HL-60 (cell line): ENCODE data around the gene WDR38.

Experiments used
- DNase-seq, 2 experiments: peaks; one replicate each; pipeline ENCODE4 v3.0.0-alpha.2; 2010 to 2020; ENCODE audit warnings: low read depth in 1 of 2, low spot score in 1 of 2
- H3K27ac ChIP-seq: fragments of 250-450 bp; sonication (Bioruptor Pico); replicated peaks from 2 replicates; pipeline ENCODE4 v1.5.1; 2020; ENCODE audit warnings: mild to moderate bottlenecking, moderate library complexity
- H3K27me3 ChIP-seq: fragments of 250-450 bp; sonication (Bioruptor Pico); 2 replicates; pipeline ENCODE4 v1.5.1; 2021; ENCODE audit warnings: mild to moderate bottlenecking, moderate library complexity; ENCODE audit not compliant: insufficient read depth, poor library complexity, severe bottlenecking
- H3K4me3 ChIP-seq: replicated peaks from 2 replicates; pipeline ENCODE4 v1.5.1; 2011; ENCODE audit warnings: mild to moderate bottlenecking, control low read depth, low read length; ENCODE audit not compliant: insufficient read depth
- GABPA ChIP-seq: IDR thresholded peaks from 2 replicates; pipeline ENCODE4 v1.6.1; 2012; ENCODE audit warnings: low read depth
- POLR2AphosphoS5 ChIP-seq: IDR thresholded peaks from 2 replicates; pipeline ENCODE4 v1.6.1; 2012; ENCODE audit warnings: low read depth
- SPI1 ChIP-seq: IDR thresholded peaks from 2 replicates; pipeline ENCODE4 v1.6.1; 2012; ENCODE audit warnings: low read depth, mild to moderate bottlenecking, borderline replicate concordance
- TF ChIP-seq, protein P1 (sequence below): IDR thresholded peaks from one replicate; pipeline ENCODE4 v1.5.1; 2011; ENCODE audit warnings: low read length, control low read depth, inconsistent platforms; ENCODE audit not compliant: insufficient read depth
- TF ChIP-seq, protein P2 (sequence below): IDR thresholded peaks from 2 replicates; pipeline ENCODE4 v1.6.1; 2012; ENCODE audit warnings: low read depth; ENCODE audit not compliant: insufficient replicate concordance

The WDR38 gene

DNA sequence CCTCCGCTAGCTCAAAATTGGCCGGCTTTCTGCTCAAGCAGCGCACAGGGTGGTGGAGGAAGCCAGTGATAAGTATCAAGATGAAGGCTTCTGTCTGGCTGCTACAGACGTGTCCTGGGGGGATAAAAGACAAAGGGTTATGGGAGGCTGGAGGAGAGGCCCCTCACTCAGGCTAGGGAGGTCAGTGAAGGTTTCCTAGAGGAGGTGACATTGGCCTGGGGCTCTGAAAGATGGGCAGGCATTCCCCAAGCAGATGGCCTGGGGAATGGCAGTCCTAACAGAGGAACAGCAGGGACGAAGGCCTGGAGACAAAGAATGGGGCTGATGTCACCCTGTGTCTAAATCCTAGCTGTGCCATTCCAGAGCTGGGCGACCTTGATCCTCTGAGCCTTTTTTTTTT lies 44.0 kb upstream of the WDR38 start:
- no peak overlapping the region for H3K4me3 ChIP-seq
- no peak for TF ChIP-seq POLR2AphosphoS5
- no peak for TF ChIP-seq GABPA
- TF ChIP-seq, protein P1, sequence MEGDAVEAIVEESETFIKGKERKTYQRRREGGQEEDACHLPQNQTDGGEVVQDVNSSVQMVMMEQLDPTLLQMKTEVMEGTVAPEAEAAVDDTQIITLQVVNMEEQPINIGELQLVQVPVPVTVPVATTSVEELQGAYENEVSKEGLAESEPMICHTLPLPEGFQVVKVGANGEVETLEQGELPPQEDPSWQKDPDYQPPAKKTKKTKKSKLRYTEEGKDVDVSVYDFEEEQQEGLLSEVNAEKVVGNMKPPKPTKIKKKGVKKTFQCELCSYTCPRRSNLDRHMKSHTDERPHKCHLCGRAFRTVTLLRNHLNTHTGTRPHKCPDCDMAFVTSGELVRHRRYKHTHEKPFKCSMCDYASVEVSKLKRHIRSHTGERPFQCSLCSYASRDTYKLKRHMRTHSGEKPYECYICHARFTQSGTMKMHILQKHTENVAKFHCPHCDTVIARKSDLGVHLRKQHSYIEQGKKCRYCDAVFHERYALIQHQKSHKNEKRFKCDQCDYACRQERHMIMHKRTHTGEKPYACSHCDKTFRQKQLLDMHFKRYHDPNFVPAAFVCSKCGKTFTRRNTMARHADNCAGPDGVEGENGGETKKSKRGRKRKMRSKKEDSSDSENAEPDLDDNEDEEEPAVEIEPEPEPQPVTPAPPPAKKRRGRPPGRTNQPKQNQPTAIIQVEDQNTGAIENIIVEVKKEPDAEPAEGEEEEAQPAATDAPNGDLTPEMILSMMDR = no peak
- TF ChIP-seq, protein P2, sequence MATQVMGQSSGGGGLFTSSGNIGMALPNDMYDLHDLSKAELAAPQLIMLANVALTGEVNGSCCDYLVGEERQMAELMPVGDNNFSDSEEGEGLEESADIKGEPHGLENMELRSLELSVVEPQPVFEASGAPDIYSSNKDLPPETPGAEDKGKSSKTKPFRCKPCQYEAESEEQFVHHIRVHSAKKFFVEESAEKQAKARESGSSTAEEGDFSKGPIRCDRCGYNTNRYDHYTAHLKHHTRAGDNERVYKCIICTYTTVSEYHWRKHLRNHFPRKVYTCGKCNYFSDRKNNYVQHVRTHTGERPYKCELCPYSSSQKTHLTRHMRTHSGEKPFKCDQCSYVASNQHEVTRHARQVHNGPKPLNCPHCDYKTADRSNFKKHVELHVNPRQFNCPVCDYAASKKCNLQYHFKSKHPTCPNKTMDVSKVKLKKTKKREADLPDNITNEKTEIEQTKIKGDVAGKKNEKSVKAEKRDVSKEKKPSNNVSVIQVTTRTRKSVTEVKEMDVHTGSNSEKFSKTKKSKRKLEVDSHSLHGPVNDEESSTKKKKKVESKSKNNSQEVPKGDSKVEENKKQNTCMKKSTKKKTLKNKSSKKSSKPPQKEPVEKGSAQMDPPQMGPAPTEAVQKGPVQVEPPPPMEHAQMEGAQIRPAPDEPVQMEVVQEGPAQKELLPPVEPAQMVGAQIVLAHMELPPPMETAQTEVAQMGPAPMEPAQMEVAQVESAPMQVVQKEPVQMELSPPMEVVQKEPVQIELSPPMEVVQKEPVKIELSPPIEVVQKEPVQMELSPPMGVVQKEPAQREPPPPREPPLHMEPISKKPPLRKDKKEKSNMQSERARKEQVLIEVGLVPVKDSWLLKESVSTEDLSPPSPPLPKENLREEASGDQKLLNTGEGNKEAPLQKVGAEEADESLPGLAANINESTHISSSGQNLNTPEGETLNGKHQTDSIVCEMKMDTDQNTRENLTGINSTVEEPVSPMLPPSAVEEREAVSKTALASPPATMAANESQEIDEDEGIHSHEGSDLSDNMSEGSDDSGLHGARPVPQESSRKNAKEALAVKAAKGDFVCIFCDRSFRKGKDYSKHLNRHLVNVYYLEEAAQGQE = no peak
- TF ChIP-seq SPI1 = no peak
- no peak overlapping the region for H3K27ac ChIP-seq
- DNase-seq = no peak
- no peaks in the 10 kb centered on the region for H3K27me3 ChIP-seq

DNA sequence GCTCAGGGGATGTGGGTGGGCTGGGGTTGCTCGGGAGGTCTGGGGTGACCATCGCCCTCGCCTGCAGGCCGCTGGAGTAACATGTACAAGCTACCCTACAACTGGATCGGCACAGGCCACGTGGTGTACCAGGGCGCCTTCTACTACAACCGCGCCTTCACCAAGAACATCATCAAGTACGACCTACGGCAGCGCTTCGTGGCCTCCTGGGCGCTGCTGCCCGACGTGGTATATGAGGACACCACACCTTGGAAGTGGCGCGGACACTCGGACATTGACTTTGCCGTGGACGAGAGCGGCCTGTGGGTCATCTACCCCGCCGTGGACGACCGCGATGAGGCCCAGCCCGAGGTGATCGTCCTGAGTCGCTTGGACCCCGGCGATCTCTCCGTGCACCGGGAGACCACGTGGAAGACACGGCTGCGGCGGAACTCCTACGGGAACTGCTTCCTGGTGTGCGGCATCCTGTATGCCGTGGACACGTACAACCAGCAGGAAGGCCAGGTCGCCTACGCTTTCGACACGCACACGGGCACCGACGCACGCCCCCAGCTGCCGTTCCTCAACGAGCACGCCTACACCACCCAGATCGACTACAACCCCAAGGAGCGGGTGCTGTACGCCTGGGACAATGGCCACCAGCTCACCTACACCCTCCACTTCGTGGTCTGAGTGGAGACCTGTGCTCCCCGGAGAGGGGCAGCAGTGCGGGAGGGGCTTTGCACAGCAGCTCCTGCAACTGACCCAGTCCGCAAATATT lies 43.3 kb upstream of the WDR38 start:
- TF ChIP-seq POLR2AphosphoS5 (no peak), SPI1 (no peak), GABPA (no peak)
- TF ChIP-seq, protein P2 = no peak
- TF ChIP-seq, protein P1 = no peak
- no peak overlapping the region for H3K27ac ChIP-seq
- no peak overlapping the region for H3K4me3 ChIP-seq
- no peaks in the 10 kb centered on the region for H3K27me3 ChIP-seq
- no peak for DNase-seq

DNA sequence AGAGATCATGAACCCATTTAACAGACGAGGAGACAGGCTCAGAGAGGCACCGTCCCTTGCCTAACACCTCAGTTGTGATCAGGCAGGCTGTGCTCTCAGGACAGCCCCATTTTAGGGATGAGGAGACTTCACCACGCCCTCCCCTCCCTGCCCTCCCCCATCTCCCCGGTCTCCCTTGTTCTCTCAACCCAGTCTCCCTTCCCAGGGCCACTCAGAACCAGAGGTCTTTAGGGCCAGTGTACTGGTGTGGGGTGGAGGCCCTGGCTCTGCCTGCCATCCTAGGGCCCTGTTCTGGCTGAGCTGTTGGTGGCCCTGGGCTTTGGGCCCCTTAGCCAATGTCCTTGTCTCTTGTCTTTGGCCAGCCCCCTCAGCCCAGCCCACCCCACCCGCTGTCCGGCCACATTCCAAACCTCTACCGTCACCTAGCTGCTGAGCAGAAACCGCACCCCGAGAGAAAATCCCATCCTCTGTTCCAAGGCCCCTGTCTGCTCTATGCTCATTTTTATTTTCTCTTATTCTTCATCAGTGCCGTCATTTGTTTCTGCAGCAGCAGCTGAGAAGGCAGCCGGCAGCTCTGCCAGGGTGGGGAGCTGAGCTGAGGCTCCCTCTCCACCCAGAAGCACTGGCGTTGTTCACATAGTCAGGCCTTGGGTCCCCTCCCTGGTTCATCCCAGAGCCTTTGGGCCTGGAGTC lies 42.5 kb upstream of the WDR38 start:
- Histone ChIP-seq H3K27me3 (no peaks in the 10 kb centered on the region), H3K4me3 (no peak overlapping the region), H3K27ac (no peak overlapping the region)
- TF ChIP-seq, protein P2 = no peak
- no peak for DNase-seq
